HepG2 (cell line): ENCODE results near the gene TNFRSF6B. TPM values are rescaled to one million over a fixed set of nuclear protein-coding genes. Genes with fewer than 3 reads are reported as not detected.

ENCODE experiments used
- ATF1 ChIP-seq: IDR thresholded peaks from 2 replicates; pipeline ENCODE4 v1.6.1; 2016; ENCODE audit warnings: mild to moderate bottlenecking, control low read depth
- HMG20B ChIP-seq: conservative IDR thresholded peaks from 2 replicates; pipeline ENCODE4 v1.6.1; 2016; ENCODE audit warnings: missing genetic modification reagents, missing compliant biosample characterization
- ISX ChIP-seq: sonication (generic); formaldehyde crosslinking; conservative IDR thresholded peaks from 2 replicates; pipeline ENCODE4 v1.5.0; 2020; ENCODE audit warnings: missing genetic modification reagents
- KDM5A ChIP-seq: fragments of 200-600 bp; sonication (generic); IDR thresholded peaks from 2 replicates; pipeline ENCODE4 v1.7.0; 2018; ENCODE audit warnings: antibody characterized with exemption, mild to moderate bottlenecking, low read length, borderline replicate concordance
- MED1 ChIP-seq: sonication (generic); formaldehyde crosslinking; IDR thresholded peaks from 2 replicates; pipeline ENCODE4 v1.4.0; 2020; ENCODE audit warnings: missing genetic modification reagents
- NCOA1 ChIP-seq: sonication (generic); formaldehyde crosslinking; IDR thresholded peaks from 2 replicates; pipeline ENCODE4 v1.9.0; 2021; ENCODE audit warnings: missing genetic modification reagents
- NR1H2 ChIP-seq: sonication (generic); formaldehyde crosslinking; IDR thresholded peaks from 2 replicates; pipeline ENCODE4 v1.8.1; 2022; ENCODE audit warnings: low read depth, missing genetic modification reagents, borderline replicate concordance
- SAFB2 ChIP-seq: sonication (generic); formaldehyde crosslinking; IDR thresholded peaks from 2 replicates; pipeline ENCODE4 v1.5.1; 2020; ENCODE audit warnings: missing genetic modification reagents, low read depth, mild to moderate bottlenecking, borderline replicate concordance
- SNRNP70 ChIP-seq: fragments of 200-400 bp; formaldehyde crosslinking; IDR thresholded peaks from 2 replicates; pipeline ENCODE4 v1.6.1; 2017; ENCODE audit warnings: mild to moderate bottlenecking, low read depth, low read length, moderate library complexity
- SP4 ChIP-seq: sonication (generic); formaldehyde crosslinking; IDR thresholded peaks from 2 replicates; pipeline ENCODE4 v1.8.1; 2023; ENCODE audit warnings: mild to moderate bottlenecking, missing genetic modification reagents
- ZNF136 ChIP-seq: sonication (generic); formaldehyde crosslinking; IDR thresholded peaks from 2 replicates; pipeline ENCODE4 v1.8.1; 2022; ENCODE audit warnings: low read depth, mild to moderate bottlenecking, moderate library complexity, missing genetic modification reagents
- ZNF609 ChIP-seq: sonication (generic); formaldehyde crosslinking; IDR thresholded peaks from 2 replicates; pipeline ENCODE4 v1.4.0; 2020; ENCODE audit warnings: mild to moderate bottlenecking, missing genetic modification reagents, borderline replicate concordance
- ZNF782 ChIP-seq: sonication (generic); formaldehyde crosslinking; IDR thresholded peaks from 2 replicates; pipeline ENCODE4 v1.4.0; 2020; ENCODE audit warnings: missing genetic modification reagents, mild to moderate bottlenecking, borderline replicate concordance
- polyA plus RNA-seq, 8 experiments: library from polyadenylated mRNA; depleted of rRNA in 3 of 8; stranded (reverse) in 7 of 8; unstranded in 1 of 8; fragments of >200 nt; fragmentation: Illumina TruSeq in 4 of 8; extraction: Trizol in 4 of 8; gene quantifications; 2 replicates each; pipeline versions ENCODE4 v1.2.1 to v1.2.3, GENCODE V29; 2011 to 2016; ENCODE audit warnings: low read depth in 4 of 8, missing spikeins in 1 of 8, mixed read lengths in 1 of 8; ENCODE audit not compliant: insufficient read depth in 1 of 8
- total RNA-seq, 5 experiments: library from RNA; depleted of rRNA; stranded (reverse); fragments of >200 nt; fragmentation: Illumina TruSeq; extraction: Trizol; gene quantifications; 2 replicates each; pipeline ENCODE4 v1.2.3, GENCODE V29; 2016; ENCODE audit warnings: low read depth in 1 of 5
- TF ChIP-seq, protein P1 (sequence below), 2 experiments: sonication (generic) in 1 of 2; formaldehyde crosslinking in 1 of 2; IDR thresholded peaks; 2 replicates each; pipeline versions ENCODE4 v1.6.1 to v1.9.0; 2014 to 2022; ENCODE audit warnings: antibody characterized with exemption in 1 of 2, borderline replicate concordance in 1 of 2, inconsistent platforms in 1 of 2, low read depth in 1 of 2, missing genetic modification reagents in 1 of 2

Gene TNFRSF6B
- total and polyA plus RNA-seq, 2 of the 13 experiments (the other 11 are each of a cell fraction or from before 2014, with no cell fraction given), result 0.24 TPM; not detected in 1

DNA sequence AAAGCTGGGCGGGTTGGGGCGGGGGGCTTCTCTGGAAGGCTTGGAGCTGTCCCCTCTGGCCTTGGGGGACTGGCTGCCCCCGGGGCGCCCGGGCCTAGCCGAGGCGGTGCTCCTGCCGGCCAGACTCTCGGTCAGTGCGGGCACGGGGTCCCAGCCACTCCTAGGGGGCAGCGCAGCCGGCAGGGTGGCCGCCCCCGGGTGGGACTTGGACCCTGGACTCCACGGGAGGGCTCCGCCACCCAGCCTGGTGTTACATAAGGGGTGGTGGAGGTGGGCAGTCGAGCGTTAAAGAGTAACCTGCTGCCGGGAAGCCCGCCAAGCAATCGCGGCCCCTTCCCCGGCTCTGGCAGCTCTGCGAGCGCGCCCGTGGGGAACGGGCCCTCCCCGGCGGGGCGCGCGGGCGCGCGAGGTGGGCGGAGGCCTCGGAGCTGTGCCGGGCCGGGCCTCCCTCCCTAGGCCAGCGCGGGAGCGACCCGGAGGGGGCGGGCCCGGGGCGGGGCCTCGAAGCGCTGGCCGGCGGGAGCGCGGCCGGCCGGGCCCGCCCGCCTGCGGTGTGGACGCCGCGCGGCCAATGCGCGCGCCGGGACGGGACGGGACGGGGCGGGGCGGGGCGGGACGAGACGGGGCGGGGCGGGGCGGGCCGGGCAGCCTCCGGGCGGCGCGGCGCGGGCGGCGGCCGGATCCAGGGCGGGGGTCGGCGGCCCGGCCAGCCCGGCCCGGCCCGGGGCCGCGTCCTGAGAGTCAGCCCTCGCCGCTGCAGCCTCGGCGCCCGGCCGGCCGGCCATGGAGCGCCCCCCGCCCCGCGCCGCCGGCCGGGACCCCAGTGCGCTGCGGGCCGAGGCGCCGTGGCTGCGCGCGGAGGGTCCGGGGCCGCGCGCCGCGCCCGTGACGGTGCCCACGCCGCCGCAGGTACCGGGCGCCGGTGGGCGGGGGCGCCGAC, 42.9 kb downstream of the TNFRSF6B start, which contains the start of gene SLC2A4RG (continued):
- TF ChIP-seq MED1 (CRISPR knock-in tag), result peak; percentile 97
- peak; percentile 29; the same call in 1 of the 2 replicates for TF ChIP-seq KDM5A
- TF ChIP-seq SAFB2, result peak; percentile 49; the same call in 1 of the 2 replicates
- TF ChIP-seq HMG20B (CRISPR knock-in tag), result 0 out of 2 replicates have a peak, but pooled peaks have one; percentile 65
- TF ChIP-seq SP4 (CRISPR knock-in tag), result peak; percentile 94
- 0 out of 2 replicates have a peak, but pooled peaks have one; percentile 63 for TF ChIP-seq ISX (CRISPR knock-in tag)
- no peak for TF ChIP-seq ATF1
- 0 out of 2 replicates have a peak, but pooled peaks have one; percentile 43 for TF ChIP-seq NCOA1 (CRISPR knock-in tag)
- TF ChIP-seq ZNF609 (CRISPR knock-in tag), result peak; percentile 81
- TF ChIP-seq ZNF136, result 0 out of 2 replicates have a peak, but pooled peaks have one; percentile 4
- TF ChIP-seq ZNF782 (CRISPR knock-in tag), result peak; percentile 92; the same call in 1 of the 2 replicates
- TF ChIP-seq, protein P1, sequence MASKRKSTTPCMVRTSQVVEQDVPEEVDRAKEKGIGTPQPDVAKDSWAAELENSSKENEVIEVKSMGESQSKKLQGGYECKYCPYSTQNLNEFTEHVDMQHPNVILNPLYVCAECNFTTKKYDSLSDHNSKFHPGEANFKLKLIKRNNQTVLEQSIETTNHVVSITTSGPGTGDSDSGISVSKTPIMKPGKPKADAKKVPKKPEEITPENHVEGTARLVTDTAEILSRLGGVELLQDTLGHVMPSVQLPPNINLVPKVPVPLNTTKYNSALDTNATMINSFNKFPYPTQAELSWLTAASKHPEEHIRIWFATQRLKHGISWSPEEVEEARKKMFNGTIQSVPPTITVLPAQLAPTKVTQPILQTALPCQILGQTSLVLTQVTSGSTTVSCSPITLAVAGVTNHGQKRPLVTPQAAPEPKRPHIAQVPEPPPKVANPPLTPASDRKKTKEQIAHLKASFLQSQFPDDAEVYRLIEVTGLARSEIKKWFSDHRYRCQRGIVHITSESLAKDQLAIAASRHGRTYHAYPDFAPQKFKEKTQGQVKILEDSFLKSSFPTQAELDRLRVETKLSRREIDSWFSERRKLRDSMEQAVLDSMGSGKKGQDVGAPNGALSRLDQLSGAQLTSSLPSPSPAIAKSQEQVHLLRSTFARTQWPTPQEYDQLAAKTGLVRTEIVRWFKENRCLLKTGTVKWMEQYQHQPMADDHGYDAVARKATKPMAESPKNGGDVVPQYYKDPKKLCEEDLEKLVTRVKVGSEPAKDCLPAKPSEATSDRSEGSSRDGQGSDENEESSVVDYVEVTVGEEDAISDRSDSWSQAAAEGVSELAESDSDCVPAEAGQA (IDR thresholded peaks at IDR 0.05; ENCODE audit: low read depth), result peak; percentile 70; the same call in 1 of the 2 replicates
- TF ChIP-seq, protein P1 (CRISPR knock-in tag; IDR thresholded peaks at IDR 0.05; ENCODE audit: borderline replicate concordance), result peak; percentile 87; the same call in 1 of the 2 replicates
- peak; percentile 66; the same call in 1 of the 2 replicates for TF ChIP-seq NR1H2
- no peak for TF ChIP-seq SNRNP70
